SK-N-DZ (cell line): ENCODE data around the gene COMTD1.
"Not testable (repeated sequence)": the region's sequence is repeated elsewhere in the genome, so short reads cannot be mapped to it uniquely, and the experiment has no call there.

Experiments used
- DNase-seq: peaks from one replicate; pipeline ENCODE4 v3.0.0-alpha.2; 2015; ENCODE audit warnings: low spot score
- small RNA-seq, 2 experiments: library from RNA; depleted of rRNA; stranded (forward); fragments of <200 nt; gene quantifications; one replicate each; pipeline ENCODE3, GENCODE V24; 2014

COMTD1 gene

DNA sequence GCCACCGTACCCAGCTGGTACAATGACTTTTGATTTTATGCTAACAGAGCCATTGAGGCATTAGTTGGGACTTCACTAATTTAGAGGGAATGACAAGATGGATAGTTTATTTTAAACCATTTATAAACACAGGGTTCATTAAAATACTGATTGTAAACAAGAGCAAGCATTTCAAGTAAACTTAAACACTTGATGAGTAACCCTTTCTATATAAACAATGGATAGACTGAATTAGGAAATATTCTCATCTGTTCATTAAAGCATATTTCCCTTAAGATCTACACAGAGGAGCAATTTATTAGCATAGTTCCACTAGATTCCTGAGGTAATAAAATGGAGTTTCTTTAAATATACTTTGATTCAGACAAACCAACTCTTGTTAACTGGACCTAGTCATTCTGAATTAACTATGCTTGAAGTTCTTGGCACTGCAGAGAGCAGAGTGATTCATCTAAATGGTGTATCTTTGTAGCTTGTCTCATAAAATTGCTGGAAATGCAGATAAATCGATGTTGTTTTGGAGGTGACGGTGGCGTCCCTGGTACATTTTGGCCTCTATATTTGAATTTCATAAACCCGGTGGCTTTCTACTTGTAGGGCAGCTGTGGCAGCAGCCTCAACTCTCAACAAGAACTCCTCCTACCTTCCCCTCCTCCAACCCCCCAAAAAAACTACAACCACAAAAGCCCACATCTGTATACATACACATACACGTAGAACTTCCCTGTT lies 40.6 kb downstream of the COMTD1 start:
- DNase-seq, result no peak

DNA sequence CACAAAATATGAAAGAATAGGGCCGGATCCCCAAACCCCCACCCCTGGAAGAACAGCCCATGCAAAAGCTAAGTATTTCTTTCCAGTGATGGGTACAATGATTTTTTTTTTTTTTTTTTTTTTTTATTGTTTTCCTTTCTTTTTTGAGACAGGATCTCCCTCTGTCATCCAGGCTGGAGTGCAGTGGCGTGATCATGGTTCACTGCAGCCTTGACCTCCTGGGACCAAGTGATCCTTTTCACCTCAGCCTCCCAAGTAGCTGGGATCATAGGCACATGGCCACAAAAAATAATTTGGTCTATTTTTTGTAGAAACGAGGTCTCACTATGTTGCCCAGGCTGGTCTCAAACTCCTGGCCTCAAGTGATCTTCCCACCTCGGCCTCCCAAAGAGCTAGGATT lies 41.1 kb downstream of the COMTD1 start:
- not testable (repeated sequence) for DNase-seq

DNA sequence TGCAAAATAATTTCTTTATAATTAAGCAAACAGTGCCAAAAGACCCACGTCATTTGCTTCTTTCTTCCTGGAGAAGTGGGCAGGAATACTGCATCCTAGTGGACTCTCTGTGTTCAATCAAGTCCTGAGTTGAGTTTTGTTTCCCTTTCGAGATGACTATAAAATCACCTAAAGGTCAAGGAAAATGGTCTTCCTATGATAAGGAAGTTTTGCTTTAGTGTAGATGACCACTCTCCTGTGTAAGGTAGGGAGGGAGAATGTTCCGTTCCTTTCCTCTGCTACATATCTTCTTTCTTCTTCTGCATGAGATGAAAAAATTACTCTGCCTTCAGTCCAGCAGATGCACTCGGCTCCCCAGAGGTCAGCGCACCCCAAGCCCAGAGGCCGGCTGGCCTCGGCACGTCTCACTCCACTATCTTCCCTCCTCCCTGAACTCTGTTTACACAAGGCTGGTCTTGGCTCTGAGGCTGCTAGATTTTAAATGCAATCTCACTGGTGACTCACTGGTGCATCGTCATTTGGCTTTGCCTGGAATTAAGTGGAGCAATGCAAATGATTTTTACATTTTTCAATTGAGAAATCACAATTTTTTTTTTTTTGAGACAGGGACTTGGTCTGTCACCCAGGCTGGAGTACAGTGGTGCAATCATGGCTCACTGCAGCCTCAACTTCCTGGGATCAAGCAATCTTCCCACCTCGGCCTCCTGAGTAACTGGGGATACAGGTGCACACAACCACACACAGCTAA lies 43.8 kb downstream of the COMTD1 start:
- no peak for DNase-seq

DNA sequence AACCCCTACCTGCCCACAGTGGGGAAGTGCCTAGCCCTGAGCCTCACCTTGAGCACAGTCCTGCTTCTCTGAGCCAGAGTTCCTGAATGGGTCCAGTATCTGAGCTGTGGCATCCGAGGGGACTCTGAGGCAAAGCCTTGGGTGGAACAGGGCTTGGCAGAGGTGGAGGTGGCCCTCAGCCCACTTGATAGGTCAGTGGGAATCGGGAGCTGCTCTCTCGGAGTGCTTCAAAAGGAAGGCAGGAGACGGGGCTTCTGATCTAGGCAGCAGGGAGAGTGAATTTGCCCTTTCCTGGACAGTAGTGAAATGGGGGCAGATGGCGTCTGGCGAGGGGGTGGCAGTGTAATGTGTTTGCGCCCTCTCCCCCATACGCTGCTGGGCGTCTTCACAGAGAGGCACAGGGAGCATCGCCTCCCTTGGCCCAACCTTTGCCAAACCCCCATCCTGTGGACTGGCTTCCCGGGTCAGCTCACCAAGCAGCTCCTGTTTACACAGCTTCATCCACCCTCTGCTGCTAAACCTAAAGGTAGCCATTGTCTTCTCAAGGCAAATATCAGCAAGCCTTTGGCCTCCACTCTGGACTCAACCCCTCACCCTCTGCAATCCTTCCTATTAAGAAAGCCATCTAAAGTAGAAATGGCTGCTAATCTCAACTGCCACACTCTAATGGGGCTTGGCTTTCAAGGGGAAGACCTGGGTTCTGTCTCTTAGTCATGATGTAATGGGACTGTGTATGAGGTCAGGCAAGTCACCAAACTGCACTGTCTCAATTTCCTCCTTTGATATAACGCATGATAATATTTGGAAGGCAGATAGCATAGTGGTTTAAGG lies 46.3 kb downstream of the COMTD1 start:
- DNase-seq, result no peak

DNA sequence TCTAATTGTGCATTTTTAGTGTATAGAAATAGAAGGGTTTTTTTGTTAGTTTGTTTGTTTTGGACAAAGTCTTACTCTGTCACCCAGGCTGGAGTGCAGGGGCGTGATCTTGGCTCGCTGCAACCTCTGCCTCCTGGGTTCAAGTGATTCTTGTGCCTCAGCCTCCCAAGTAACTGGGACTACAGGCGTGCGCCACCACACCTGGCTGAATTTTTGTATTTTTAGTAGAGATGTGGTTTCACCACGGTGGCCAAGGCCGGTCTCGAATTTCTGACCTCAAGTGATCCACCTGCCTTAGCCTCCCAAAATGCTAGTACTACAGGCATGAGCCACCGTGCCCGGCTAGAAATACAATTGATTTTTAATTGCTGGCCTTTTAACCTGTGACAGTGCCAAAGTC lies 47.2 kb downstream of the COMTD1 start:
- not testable (repeated sequence) for DNase-seq

DNA sequence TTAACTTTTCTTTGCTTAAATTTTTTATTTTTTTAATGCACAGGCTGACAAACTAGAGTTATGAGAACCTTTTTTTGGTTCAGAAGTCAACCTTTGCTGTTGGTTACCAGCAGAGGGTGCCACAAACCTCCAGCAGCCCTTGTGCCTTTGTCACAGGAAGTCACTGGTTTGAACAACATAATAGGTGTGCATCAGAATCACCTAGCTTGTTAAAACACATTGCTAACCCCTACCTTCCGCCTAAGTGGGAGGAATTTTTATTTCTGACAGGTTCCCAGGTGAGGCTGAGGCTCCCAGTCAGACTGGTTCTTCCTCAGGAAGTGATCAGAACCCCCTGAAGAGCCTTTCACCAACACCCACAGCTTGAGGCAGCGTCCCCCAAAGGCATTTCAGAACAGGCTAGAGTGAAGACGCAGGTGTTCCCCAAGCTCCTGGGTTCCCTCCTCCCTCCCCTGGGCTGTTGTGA lies 47.8 kb downstream of the COMTD1 start:
- peak; percentile 48 for DNase-seq

DNA sequence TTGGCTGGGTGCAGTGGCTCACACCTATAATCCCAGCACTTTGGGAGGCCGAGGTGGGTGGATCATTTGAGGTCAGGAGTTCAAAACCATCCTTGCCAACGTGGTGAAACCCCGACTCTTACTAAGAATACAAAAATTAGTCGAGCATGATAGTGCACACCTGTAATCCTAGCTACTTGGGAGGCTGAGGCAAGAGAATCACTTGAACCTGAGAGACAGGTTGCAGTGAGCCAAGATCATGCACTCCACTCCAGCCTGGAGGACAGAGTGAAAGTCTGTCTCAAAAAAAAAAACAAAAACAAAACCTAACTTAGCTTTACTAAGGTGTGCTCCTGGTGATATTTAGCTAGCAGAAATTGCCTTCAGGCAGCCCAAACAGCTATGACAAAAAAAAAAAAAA lies 49.4 kb downstream of the COMTD1 start:
- no peak for DNase-seq

Small RNA genes within 50 kb of the gene (small RNA-seq; reads per million reads assigned to genes)
- gene HMGA1P5 (0 reads per million in 2 experiments), gene RPL39P25 (0 reads per million in 2 experiments)
